ENCODE results near the gene ZDHHC11B.
"Not testable (repeated sequence)": the region's sequence is repeated elsewhere in the genome, so short reads cannot be mapped to it uniquely, and the experiment has no call there.

The ZDHHC11B gene

DNA sequence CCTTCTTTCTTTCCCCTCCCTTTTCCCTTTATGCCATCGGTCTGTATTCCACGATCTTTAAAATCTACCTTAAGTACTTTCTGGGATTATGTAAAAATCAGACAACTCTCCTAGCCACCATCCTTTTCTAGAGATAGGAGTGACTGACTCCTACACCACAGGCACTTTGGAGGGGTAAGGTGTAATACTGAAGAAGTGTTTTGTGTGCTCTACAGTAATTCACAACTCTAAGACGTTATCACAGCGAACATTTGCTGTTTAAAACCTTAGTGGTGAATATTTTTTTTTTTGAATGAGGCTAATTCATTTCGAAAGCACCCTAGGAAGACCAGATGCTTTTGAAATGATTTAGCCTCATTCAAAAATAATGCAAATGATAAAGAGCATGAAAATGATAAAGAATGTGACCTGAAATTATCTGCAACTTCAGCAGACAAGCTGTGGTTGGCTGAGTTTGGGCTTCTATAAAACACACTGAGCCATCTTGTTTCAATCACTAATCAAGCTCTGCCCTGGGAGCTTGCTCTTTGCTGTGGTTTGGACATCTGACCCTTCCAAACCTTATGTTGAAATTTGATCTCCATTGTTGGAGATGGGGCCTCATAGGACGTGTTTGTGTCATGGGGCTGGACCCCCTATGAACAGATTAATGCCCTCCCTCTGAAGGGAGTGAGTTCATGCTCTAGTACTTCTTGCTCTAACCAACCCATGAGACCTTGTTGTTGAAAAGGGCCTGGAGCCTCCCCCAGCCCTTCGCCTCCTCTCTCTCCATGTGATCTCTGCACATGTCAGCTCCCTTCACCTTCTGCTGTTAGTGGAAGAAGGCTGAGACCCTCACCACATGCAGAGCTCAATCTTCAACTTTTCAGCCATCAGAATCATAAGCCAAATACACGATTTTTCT, 70.1 kb downstream of the ZDHHC11B start:
- DNase-seq = not testable (repeated sequence)

DNA sequence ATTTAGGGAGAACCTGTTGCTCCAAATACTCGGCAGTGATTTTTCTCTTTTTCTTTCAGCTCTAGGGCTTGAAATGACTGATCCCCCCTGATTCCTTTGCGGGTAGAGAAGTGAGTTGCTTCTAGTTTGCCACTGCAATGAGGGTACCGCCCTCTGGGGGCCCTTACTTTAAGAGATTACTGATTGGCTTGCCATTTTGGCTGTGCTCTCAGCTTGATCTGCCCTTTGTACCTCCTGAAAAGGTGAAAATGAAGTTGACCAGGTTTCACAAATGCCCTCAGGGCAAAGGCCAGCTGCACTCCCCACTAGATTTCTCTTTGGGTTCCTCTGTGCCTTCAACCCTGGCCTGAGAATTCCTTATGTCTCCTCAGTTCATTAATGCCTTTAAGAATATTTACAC, 70.8 kb downstream of the ZDHHC11B start:
- DNase-seq = not testable (repeated sequence)

DNA sequence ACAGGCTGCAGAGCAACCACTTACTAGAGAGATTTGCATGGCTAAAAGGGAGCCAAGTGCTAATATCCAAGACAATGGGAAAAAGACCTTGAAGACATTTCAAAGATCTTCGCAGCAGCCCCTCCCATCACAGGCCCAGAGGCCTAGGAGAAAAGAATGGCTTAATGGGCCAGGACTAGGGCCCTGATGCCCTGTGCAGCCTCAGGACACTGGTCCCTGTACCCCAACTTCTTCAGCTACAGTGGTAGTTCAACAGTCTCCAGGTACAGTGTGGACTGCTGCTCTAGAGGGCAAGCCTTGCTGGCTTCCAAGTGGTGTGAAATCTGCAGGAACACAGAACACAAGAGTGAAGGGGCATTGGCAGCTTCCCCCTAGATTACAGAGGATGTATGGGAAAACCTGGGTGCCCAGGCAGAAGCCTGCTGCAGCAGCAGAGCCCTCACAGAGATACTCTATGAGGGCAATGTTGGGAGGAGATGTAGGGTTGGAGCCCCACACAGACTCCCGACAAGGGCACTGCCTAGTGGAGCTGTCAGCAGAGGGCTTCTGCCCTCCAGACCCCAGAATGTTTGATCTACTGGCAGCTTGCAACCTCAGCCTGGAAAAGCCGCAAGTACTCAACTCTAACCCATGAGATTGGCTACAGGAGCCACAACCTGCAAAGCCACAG, 75.5 kb downstream of the ZDHHC11B start:
- DNase-seq = not testable (repeated sequence)

DNA sequence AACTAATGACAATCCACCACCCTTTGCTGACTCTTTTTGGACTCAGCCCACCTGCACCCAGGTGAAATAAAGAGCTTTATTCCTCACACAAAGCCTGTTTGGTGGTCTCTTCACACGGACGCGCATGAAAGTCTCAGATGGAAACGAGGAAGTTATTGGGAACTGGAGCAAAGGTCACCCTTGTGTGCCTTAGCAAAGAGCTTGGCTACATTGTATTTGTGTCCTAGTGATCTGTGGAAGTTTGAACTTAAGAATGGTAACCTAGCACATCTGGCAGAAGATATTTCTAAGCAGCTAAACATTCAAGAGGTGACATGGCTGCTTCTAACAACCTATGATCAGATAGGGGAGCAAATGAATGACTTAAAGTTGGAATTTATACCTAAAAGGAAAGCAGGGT, 76.2 kb downstream of the ZDHHC11B start:
- DNase-seq = not testable (repeated sequence)

DNA sequence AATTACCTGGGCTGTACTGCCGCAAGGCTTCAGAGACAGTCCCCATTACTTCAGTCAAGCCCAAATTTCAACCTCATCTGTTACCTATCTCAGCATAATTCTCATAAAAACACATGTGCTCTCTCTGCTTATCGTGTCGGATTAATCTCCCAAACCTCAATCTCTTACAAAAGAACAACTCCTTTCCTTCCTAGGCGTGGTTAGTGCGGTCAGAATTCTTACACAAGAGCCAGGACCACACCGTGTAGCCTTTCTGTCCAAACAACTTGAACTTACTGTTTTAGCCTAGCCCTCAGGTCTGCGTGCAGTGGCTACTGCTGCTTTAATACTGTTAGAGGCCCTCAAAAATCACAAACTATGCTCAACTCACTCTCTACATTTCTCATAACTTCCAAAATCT, 78.4 kb downstream of the ZDHHC11B start:
- not testable (repeated sequence) for DNase-seq

DNA sequence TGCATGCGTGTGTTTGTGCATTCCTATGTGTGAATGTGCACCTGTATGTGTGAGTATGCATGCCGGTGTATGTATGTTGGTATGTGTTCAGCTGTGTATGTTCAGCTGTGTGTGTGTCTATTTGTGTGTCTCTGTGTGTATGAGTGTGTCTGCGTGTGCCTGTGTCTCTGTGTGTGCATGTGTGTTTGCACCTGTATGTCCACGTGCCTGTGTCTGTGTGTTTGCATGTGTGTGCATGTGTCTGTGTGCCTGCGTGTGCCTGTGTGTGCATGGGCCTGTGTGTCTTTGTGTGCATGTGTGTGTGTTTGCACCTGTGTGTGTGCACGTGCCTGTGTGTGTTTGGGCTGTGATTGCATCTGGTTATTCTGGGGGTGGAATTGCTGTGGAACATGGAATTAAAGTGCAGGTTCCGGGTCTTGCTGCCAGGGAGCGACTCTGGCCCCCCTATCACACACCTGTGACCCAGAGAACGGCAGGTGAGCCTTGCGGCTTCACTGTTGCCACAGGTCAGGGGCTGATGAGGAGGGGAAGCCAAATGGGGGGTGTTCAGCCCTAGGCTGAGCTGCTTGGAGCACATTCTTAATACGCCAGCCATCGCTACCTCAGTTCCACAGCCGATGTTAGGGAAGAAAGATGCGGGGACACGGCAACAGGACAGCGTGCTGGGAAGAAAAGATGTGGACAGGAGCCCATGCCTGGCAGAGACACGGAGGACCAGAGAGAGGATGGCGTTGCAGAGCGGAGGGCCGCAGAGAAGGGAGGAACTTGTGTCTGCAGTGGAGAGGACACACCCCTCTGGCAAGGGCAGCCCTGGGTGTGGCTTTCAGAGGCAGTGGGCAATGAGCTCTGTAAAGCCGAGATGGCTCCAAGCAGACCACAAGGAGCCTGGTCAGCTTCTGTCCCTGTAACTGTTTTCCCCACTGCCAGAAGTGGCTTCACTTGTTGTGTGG, 87.5 kb downstream of the ZDHHC11B start:
- DNase-seq = not testable (repeated sequence)

DNA sequence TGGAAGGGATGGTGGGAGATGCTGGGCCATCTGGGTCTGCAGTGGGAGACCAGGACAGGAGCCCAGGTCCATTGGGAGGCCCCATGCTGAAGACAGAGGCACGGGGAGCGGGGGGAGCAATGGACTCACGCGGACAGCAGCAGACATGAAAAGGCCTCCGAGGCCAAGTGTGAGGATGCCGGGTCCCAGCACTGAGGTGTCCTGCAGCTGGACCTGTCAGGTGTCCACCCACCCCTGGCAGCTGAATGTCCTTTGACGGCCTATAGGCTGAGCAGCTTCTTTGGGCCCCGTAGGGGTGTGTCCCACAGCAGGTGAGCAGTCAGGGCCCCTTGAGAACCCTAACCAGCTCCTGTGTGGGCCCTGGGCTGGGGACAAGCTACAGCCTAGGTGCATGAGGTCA, 88.3 kb downstream of the ZDHHC11B start:
- not testable (repeated sequence) for DNase-seq

DNA sequence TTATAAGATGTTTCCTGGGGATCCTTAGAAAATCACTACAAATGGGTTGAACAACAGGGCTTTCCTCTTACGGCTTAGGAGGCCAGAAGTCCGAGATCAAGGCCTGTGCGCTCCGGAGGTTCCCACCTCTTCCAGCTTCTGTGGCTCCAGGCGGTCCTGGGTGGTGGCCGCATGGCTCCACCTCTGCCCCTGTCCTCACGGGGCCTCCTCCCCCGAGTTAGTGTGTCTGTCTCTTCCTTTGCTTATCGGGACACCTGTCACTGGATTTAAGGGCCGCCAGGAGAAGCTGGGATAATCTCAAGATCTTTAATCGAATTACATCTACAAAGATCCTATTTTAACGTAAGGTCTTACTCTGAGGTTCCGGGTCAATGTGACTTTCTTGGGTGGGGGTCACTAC, 89.1 kb downstream of the ZDHHC11B start:
- DNase-seq = not testable (repeated sequence)

DNA sequence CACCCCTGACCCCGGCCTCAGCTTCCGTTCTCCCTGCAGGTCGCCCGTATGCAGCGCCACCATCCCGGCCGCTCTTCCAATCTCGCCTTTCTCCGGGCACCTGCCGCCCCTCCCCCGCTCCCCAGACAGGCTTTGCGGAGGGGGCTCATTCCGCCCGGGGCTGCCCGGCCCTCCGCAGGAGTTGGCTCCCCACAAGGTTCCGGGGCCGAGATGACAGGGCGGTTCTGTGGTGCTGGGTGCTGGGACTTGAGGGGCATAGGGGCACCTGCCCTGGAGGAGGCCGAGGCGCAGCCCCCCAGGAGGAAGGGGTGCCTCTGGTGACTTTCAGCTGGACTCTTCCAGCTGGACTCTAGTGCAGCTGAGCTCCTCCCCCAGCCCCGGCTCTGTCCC, 90.5 kb downstream of the ZDHHC11B start:
- not testable (repeated sequence) for DNase-seq

DNA sequence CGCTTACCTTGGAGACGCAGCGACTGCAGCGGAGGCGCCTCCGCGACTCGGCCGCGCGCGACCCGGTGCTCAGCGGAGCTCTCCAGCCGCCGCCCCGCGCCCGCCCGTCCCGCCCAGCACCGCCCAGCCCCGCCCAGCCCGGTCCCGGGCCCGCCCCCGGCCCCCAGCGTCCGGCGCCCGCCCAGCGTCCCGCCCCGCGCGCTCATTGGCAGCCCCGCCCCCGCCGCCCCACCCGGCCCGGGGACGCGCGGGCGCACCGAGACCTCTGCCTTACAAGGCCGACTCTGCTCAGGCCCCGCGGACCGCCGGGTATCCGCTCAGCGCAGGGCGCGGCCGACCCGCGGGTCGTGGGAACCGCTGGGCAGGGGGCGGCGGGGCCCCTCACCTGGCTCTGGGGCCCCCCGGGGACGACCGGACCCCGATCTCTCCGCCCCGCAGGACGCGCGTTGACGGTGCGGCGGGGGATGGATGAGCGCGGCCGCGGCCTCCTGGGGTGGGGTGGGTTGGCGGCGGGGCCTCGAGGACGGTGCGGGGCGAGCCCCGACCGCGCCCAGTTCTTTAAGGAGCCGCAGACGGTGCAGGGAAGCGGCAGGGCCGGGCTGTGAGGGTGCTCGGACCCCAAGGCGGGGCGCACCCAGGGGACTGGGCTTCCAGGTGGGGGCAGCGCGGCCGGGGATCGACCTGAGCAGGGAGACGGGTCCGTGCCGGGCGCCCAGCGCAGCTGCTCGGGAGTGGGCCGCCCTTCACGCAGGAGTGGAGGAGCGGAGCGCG, 91.1 kb downstream of the ZDHHC11B start, which contains the start of gene TPPP:
TSS of gene TPPP (minus strand) at position 82 of the 771 bp plus-strand sequence. CDS start 15,292 bp downstream, outside the sequence.
- peak; percentile 49 for DNase-seq

DNA sequence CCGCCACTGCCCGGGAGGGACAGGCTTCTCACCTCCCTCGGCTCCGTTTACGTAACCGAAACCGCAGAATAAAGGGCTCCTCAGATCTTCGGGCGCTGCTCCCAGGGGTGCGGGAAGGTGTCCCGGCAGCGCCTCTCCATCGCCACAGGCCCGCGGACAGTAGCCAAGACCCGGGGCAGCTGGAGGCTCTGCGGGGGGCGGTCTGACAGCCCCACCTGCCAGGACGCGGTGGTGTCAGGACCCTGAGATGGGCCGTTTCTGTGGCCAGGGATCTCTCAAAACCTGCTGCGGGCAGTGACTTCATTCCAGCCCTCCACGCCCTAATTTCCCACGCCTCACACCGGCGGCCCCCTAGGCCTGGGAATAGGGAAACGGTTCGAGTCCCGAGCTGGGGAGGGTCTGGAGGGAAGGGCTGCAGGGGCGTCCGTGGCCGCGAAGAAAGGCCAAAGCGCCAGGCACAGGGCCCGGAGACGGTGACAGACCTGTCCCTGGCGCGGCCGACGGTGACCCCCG, 91.9 kb downstream of the ZDHHC11B start:
- DNase-seq = not testable (repeated sequence)

DNA sequence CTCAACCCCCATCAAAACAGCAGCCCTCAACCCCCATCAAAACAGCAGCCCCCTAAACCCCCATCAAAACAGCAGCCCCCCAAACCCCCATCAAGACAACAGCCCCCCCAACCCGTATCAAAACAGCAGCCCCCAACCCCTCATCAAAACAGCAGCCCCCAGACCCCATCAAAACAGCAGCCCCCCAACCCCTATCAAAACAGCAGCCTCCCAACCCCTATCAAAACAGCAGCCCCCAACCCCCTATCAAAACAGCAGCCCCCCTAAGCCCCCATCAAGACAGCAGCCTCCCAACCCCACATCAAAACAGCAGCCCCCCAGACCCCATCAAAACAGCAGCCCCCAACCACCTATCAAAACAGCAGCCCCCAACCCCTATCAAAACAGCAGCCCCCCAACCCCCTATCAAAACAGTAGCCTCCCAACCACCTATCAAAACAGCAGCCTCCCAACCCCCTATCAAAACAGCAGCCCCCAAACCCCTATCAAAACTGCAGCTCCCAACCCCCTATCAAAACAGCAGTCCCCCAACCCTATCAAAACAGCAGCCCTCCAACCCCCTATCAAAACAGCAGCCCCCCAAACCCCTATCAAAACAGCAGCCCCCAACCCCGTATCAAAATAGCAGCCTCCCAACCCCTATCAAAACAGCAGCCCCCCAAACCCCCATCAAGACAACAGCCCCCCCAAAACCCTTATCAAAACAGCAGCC, 92.6 kb downstream of the ZDHHC11B start:
- no peak for DNase-seq

DNA sequence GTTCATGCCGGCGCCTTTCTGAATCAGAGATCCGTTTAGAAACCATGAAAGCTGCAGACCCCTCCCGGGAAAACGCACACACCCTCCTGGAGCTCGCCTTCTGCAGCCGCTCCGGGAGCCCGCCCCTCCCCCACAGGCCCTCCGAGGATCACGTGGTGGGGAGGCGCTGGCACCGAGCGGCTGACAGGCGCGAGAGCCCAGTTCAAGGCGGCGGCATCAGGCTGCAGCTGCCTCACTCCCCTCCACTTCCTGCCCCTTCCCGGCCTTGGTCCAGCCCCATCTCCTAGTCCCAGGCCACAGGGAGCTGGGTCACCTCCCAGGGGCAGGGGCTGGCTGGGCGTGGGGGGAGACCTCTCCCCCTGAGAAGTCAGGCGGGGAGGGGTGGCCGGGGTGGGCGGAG, 93.5 kb downstream of the ZDHHC11B start:
- not testable (repeated sequence) for DNase-seq

DNA sequence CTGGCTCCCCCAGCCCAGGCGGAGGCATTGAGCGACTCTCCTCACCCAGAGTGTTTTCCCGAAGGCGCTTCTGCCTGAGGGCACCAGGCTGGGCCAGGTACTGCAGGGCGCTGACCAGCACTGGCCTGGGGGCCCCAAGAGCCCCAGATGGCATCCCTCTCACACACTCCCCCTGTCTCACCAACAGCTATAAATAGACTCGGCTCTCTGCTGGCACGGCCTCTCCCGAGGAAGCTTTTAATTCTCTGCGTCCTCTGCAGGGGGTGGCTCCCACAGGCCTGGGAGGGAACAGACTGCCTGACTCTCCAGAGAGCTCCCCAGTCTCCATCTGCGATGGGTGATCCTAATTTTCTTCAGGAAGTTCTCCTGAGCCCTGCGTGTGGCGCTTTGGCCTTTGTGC, 94.2 kb downstream of the ZDHHC11B start:
- DNase-seq = not testable (repeated sequence)

DNA sequence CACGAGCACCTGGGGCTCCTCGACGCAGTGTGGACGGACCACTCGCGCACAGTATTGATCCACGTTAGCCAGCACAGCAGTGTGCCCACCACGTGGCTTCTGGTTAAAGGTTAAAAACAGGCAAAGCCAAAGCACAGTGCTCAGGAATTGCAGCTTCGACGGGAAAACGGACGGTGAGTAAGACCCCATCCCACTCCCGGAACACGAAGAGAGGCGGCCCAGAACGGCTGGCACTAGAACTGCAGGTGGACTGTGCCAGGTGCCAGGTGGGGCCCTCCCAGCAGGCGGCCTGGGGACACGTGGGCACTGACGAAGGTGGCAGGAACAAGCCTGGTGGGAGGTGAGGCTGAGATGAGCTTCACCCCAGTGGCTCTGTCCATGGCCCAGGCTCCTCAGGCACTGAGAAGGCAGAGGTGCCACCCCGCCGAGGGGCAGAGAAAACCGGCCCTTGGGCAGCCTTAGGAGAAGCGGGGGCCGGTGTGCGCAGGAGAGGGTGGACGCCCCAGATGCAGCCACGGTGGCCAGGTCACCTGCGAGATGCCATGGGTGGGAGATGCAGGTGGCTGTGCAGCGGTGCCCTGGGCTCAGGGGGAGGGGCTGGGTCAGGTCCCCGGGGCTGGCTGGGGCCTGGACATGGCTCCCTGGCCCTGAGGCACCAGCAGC, 96.0 kb downstream of the ZDHHC11B start:
- not testable (repeated sequence) for DNase-seq

DNA sequence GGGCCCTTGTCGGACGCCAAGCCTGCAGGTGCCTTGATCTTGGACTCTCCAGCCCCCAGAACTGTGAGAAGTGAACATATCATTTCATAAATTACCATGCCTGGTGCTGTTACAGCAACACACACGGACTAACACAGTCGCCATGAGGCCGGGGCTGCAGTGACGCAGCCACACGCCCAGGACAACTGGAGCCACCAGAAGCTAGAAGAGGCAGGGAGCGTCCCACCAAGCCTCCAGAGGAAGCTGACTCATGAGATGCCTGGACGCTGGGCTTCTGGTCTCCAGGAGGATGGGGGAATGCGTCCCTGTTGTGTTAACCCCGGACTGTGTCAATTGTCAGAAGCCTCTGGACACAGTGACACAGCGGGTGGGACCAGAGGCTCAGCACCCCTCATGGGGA, 97.6 kb downstream of the ZDHHC11B start:
- DNase-seq = not testable (repeated sequence)

DNA sequence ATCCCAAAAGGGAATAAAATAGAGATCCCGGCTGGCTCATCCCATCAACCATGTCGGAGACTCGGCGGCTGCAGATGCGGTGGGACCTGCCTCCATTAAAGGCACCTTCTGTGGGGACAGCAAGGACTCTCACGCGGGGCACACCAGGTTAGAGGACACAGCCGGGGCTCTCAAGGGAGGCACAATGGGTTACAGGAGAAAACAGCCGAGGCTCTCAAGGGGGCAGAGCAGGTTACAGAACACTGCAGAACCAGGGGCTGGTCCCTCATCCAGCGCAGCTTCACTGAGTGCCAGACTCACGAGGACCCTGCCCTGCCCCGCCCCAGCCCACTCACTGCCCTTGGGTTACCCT, 98.4 kb downstream of the ZDHHC11B start:
- DNase-seq = not testable (repeated sequence)

DNA sequence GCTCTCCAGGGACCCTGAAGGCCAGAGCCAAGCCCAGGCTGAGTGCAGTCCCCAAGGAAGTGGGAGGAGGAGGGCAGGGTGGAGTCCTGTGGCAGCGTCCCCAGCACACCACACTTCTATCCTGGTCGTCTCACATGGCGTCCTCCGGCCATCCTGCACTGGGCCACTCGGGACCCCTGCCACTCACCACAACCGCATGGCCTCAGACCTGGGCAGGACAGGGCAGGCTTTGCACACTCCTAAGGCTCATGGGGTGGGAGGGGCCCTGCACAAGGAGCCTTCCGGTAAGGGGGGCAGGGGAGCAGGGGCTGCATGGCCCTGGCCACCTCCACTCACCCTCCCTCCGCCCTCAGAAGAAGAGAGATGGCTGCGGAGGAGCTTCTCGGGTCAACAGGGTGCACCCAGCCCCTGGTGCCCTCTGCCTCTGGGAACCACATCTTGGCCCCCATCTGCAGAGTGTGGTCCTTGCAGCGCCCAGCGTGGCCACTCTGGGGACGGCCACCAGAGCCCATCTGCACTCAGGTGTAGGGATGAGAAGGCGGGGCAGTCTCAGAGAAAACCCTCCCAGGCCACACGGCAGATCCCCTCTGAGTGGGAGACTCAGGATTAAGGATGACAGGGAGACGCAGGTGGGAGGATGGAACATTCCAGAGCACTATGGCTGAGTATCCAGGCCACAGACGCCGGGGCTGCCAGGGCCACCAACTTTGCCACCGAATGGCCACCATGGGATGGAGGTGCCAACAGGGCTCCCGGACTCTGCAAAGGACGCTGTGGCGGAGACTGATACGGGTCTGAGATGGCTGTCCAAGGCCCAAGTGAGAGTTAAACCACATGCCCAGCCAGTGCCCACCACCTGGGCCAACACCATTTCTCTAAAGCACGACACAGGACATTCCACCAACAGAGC, 99.0 kb downstream of the ZDHHC11B start:
- no peak for DNase-seq

DNA sequence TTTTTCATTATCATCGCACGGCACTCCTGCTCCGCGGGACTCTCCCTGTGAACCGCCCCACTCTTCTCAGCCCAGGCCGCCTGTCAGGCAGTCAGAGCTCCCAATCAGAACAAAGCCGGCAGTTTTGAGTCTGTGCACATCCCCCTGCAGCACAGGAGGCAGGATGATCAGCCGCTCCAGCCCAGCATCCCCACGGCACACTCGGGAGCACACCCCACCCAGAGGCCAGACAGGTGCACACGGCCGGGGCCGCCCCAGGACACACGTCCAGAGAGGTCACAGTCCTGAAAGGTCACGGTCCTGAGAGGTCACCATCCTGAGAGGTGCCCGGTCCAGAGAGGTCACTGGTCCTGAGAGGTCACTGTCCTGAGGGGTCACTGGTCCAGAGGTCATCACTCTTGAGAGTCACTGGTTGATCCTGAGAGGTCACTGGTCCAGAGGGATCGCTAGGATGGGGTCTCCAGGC, 99.7 kb downstream of the ZDHHC11B start:
- DNase-seq = no peak

Measured in HCEC 1CT (cell line).